Liver (tissue), 3 donors: ENCODE data around the gene PANX1.

ENCODE experiments used
- FOXA1 ChIP-seq: IDR thresholded peaks from 2 replicates; pipeline ENCODE4 v1.6.1; 2016; ENCODE audit warnings: antibody characterized with exemption
- JUND ChIP-seq, 2 donors: IDR thresholded peaks; 2 replicates each; pipeline ENCODE4 v1.6.1; 2016; ENCODE audit warnings: antibody characterized with exemption in 2 of 2
- NR2F2 ChIP-seq: IDR thresholded peaks from 2 replicates; pipeline ENCODE4 v1.6.1; 2016; ENCODE audit warnings: antibody characterized with exemption
- RAD21 ChIP-seq, 2 donors: IDR thresholded peaks; 2 replicates each; pipeline ENCODE4 v1.6.1; 2016; ENCODE audit warnings: antibody characterized with exemption in 2 of 2, mild to moderate bottlenecking in 2 of 2
- RXRA ChIP-seq, 2 donors: IDR thresholded peaks; 2 replicates each; pipeline ENCODE4 v1.6.1; 2017 to 2018; ENCODE audit warnings: antibody characterized with exemption in 2 of 2, mild to moderate bottlenecking in 1 of 2
- SP1 ChIP-seq: IDR thresholded peaks from 2 replicates; pipeline ENCODE4 v1.6.1; 2018; ENCODE audit warnings: antibody characterized with exemption, mild to moderate bottlenecking
- TAF1 ChIP-seq: conservative IDR thresholded peaks from 2 replicates; pipeline ENCODE4 v1.6.1; 2016; ENCODE audit warnings: antibody characterized with exemption, mild to moderate bottlenecking
- YY1 ChIP-seq: IDR thresholded peaks from 2 replicates; pipeline ENCODE4 v1.6.1; 2016; ENCODE audit warnings: antibody characterized with exemption, mild to moderate bottlenecking
- TF ChIP-seq, protein P1 (sequence below): fragments of 150-350 bp; IDR thresholded peaks from 2 replicates; pipeline ENCODE4 v1.5.1; 2017; ENCODE audit warnings: improper control_type of control experiment, low read depth, low read length; ENCODE audit not compliant: missing input control
- TF ChIP-seq, protein P2 (sequence below): IDR thresholded peaks from 2 replicates; pipeline ENCODE4 v1.6.1; 2016; ENCODE audit warnings: antibody characterized with exemption
- TF ChIP-seq, protein P3 (sequence below): IDR thresholded peaks from 2 replicates; pipeline ENCODE4 v1.6.1; 2016; ENCODE audit warnings: antibody characterized with exemption, mild to moderate bottlenecking
- TF ChIP-seq, protein P4 (sequence below): IDR thresholded peaks from 2 replicates; pipeline ENCODE4 v1.6.1; 2016; ENCODE audit warnings: antibody characterized with exemption
- donor health status: healthy.
- donor health status: healthy.

DNA sequence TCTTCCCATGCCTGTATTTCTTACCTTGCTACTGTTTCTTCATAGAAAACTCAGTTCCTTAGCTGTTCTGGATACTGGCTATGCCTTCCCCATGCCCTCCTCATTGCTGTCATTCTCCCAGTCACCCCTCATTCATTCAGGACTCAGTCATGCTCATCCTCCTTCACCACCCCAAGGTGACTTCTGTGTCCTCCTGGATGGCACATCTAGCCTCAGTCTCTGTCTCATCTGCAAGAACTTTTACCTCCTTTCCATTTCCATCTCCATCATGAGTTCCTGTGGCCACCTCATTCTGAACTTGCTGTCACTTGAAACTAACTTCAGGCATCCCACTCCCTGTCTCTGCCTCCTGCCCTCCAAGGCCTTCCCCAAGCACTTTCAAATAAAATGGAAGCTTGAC is 42.3 kb downstream of the PANX1 start:
- TF ChIP-seq, protein P1, sequence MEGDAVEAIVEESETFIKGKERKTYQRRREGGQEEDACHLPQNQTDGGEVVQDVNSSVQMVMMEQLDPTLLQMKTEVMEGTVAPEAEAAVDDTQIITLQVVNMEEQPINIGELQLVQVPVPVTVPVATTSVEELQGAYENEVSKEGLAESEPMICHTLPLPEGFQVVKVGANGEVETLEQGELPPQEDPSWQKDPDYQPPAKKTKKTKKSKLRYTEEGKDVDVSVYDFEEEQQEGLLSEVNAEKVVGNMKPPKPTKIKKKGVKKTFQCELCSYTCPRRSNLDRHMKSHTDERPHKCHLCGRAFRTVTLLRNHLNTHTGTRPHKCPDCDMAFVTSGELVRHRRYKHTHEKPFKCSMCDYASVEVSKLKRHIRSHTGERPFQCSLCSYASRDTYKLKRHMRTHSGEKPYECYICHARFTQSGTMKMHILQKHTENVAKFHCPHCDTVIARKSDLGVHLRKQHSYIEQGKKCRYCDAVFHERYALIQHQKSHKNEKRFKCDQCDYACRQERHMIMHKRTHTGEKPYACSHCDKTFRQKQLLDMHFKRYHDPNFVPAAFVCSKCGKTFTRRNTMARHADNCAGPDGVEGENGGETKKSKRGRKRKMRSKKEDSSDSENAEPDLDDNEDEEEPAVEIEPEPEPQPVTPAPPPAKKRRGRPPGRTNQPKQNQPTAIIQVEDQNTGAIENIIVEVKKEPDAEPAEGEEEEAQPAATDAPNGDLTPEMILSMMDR = no peak
- no peak for TF ChIP-seq SP1
- TF ChIP-seq, protein P2, sequence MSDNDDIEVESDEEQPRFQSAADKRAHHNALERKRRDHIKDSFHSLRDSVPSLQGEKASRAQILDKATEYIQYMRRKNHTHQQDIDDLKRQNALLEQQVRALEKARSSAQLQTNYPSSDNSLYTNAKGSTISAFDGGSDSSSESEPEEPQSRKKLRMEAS = no peak
- TF ChIP-seq, protein P3, sequence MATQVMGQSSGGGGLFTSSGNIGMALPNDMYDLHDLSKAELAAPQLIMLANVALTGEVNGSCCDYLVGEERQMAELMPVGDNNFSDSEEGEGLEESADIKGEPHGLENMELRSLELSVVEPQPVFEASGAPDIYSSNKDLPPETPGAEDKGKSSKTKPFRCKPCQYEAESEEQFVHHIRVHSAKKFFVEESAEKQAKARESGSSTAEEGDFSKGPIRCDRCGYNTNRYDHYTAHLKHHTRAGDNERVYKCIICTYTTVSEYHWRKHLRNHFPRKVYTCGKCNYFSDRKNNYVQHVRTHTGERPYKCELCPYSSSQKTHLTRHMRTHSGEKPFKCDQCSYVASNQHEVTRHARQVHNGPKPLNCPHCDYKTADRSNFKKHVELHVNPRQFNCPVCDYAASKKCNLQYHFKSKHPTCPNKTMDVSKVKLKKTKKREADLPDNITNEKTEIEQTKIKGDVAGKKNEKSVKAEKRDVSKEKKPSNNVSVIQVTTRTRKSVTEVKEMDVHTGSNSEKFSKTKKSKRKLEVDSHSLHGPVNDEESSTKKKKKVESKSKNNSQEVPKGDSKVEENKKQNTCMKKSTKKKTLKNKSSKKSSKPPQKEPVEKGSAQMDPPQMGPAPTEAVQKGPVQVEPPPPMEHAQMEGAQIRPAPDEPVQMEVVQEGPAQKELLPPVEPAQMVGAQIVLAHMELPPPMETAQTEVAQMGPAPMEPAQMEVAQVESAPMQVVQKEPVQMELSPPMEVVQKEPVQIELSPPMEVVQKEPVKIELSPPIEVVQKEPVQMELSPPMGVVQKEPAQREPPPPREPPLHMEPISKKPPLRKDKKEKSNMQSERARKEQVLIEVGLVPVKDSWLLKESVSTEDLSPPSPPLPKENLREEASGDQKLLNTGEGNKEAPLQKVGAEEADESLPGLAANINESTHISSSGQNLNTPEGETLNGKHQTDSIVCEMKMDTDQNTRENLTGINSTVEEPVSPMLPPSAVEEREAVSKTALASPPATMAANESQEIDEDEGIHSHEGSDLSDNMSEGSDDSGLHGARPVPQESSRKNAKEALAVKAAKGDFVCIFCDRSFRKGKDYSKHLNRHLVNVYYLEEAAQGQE = no peak
- TF ChIP-seq RAD21 (IDR thresholded peaks at IDR 0.05) = no peak
- TF ChIP-seq YY1 = no peak
- no peak for TF ChIP-seq TAF1
- no peak for TF ChIP-seq RXRA (IDR thresholded peaks at IDR 0.05)
- no peak for TF ChIP-seq NR2F2
- TF ChIP-seq FOXA1 = no peak
- TF ChIP-seq JUND (IDR thresholded peaks at IDR 0.05) = no peak
- TF ChIP-seq, protein P4, sequence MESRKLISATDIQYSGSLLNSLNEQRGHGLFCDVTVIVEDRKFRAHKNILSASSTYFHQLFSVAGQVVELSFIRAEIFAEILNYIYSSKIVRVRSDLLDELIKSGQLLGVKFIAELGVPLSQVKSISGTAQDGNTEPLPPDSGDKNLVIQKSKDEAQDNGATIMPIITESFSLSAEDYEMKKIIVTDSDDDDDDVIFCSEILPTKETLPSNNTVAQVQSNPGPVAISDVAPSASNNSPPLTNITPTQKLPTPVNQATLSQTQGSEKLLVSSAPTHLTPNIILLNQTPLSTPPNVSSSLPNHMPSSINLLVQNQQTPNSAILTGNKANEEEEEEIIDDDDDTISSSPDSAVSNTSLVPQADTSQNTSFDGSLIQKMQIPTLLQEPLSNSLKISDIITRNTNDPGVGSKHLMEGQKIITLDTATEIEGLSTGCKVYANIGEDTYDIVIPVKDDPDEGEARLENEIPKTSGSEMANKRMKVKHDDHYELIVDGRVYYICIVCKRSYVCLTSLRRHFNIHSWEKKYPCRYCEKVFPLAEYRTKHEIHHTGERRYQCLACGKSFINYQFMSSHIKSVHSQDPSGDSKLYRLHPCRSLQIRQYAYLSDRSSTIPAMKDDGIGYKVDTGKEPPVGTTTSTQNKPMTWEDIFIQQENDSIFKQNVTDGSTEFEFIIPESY = no peak
